Activated CD8-positive, alpha-beta memory T cell treated with anti-CD3 and anti-CD28 coated beads, Interleukin-2, amount 10 ng/mL, durations not matched to agents 7 days and 5 days (primary cell): ENCODE results near the gene HMX2. TPM values are rescaled to one million over a fixed set of nuclear protein-coding genes. Genes with fewer than 3 reads are reported as not detected.
"Not testable (repeated sequence)": the region's sequence is repeated elsewhere in the genome, so short reads cannot be mapped to it uniquely, and the experiment has no call there.

Experiments used
- ATAC-seq: fragments of 150-1000 bp; cut with Tn5 transposase; one replicate; pipeline ENCODE4 v1.10.0; 2021; ENCODE audit warnings: moderate library complexity
- CTCF ChIA-PET: fragments of 350-600 bp; sonication (Branson Sonifier 250); formaldehyde crosslinking; loops from one replicate; lab custom pipeline; 2021; ENCODE audit warnings: antibody characterized with exemption; lab: Charles Lee
- DNase-seq: peaks from one replicate; pipeline ENCODE4 v3.0.0-alpha.2; 2020
- H3K27ac Mint-ChIP-seq: one replicate; pipeline ENCODE4 v1.8.0; 2021; ENCODE audit warnings: mild to moderate bottlenecking, mixed read lengths
- H3K27me3 Mint-ChIP-seq: one replicate; pipeline ENCODE4 v1.8.0; 2021; ENCODE audit warnings: mixed read lengths
- H3K36me3 Mint-ChIP-seq: one replicate; pipeline ENCODE4 v1.8.0; 2021; ENCODE audit warnings: mild to moderate bottlenecking, mixed read lengths
- H3K4me1 Mint-ChIP-seq: one replicate; pipeline ENCODE4 v1.8.0; 2021; ENCODE audit warnings: mixed read lengths
- H3K4me3 Mint-ChIP-seq: one replicate; pipeline ENCODE4 v1.8.0; 2021; ENCODE audit warnings: mild to moderate bottlenecking, moderate library complexity, mixed read lengths
- H3K9me3 Mint-ChIP-seq: one replicate; pipeline ENCODE4 v1.8.0; 2022; ENCODE audit warnings: low read depth, mixed read lengths
- total RNA-seq, 2 experiments: library from RNA; stranded (reverse); gene quantifications; one replicate each; pipeline ENCODE4 v1.2.3, GENCODE V29; 2021

Gene HMX2
- total RNA-seq, 2 experiments from 2014 or later, result not detected

DNA sequence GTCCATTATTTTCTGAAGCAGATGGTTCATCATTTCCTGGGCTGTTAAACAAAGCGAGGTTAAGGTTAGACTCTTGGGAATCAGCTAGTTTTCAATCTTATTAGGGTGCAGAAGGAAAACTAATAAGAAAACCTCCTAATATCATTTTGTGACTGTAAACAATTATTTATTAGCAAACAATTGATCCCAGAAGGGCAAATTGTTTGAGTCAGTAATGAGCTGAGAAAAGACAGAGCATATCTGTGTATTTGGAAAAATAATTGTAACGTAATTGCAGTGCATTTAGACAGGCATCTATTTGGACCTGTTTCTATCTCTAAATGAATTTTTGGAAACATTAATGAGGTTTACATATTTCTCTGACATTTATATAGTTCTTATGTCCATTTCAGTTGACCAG is 16.4 kb downstream of the HMX2 start:
- H3K27ac Mint-ChIP-seq, result no peak overlapping the region

DNA sequence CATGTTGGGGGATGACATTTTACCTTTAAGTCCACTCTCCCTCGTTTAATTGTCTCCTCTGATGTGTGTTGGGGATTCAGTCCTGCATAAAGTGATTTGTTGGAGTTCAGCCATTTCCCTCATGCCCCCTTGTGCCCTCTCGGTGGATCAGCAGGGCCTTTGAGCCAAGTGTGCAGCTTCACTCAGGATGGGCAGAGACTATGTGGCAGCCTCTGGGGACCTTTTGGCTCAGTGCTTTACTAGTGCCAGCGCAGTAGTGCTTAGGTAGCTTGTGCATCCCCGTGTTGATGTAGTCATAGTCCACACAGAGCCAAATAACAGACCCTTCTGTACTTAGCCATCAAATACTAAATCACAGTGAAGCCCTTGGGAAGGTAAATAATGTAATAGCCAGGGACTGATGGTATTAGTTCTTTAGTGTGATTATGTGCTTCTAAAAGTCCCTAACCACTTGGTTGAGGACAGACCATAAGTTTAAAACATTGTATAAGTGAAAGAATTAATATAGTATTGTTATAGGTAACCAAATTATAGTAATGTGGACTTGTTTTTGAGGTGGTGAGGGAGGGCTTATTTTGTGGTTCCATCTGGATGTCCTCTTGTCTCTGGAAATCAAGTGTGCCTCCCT is 17.6 kb downstream of the HMX2 start:
- Mint-ChIP-seq H3K4me3 (no peak overlapping the region), H3K27me3 (no peaks in the 10 kb centered on the region), H3K36me3 (peaks cover 77% of the 10 kb centered on the region), H3K9me3 (no peaks in the 10 kb centered on the region), H3K4me1 (peaks cover 32% of the 10 kb centered on the region), H3K27ac (peak overlapping the region; percentile 51)
- no peak for ATAC-seq
- DNase-seq, result no peak
- CTCF ChIA-PET, result interaction anchor here (1.2 kb wide), 1 partner anchor 10 kb away, joined by 3 read pairs; no protein-coding TSS in a partner anchor

More for the DNA sequence above, 16.4 kb downstream of the HMX2 start:
- ATAC-seq (no peak), DNase-seq (no peak)
- H3K4me1 Mint-ChIP-seq, result peaks cover 44% of the 10 kb centered on the region
- no peaks in the 10 kb centered on the region for H3K27me3 Mint-ChIP-seq
- CTCF ChIA-PET, result no interaction called here
- peaks cover 75% of the 10 kb centered on the region for H3K36me3 Mint-ChIP-seq
- H3K4me3 Mint-ChIP-seq, result no peak overlapping the region
- no peaks in the 10 kb centered on the region for H3K9me3 Mint-ChIP-seq

DNA sequence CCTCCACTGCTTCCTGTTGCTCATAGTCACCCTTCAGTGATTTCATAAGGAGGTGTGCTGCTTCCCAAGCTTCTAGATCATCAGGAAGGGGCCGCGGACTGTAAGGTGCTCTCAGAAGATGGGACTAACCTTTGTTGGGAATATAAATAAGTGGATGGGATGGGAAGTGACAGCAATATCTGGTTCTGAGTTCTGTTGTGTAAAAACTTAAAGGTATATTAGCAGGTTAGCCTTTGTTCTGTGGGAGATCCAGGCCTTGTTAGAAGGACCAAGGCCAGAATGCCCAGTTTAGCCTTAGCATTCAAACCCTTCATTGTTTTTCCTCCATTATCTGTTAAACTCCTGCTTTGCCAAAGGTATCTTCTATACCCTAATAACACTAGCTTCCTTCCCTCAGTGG is 18.7 kb downstream of the HMX2 start:
- DNase-seq (no peak), ATAC-seq (no peak)
- CTCF ChIA-PET, result no interaction called here
- H3K27me3 Mint-ChIP-seq, result no peaks in the 10 kb centered on the region
- peaks cover 79% of the 10 kb centered on the region for H3K36me3 Mint-ChIP-seq
- peaks cover 25% of the 10 kb centered on the region for H3K4me1 Mint-ChIP-seq
- no peaks in the 10 kb centered on the region for H3K9me3 Mint-ChIP-seq
- no peak overlapping the region for H3K27ac Mint-ChIP-seq
- H3K4me3 Mint-ChIP-seq, result no peak overlapping the region

DNA sequence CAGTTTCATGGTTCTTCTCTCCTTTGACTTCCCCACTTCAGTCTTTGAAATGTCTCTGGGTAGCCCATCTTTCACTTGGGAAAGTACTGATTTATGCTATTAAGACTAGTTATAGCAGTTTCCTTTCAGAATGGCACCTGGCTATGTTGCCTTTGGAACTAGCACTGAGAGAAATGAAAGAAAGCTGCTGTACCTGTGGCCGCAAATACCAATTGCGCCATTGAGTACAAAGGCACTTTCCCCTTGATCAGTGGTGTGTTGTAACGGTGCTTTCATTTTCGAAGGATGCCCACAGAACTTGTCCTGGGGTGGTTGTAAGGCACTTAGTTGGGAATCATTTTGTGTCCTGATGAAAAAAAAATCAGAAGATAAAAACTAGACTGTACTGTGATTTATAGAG is 23.0 kb downstream of the HMX2 start:
- Mint-ChIP-seq H3K36me3 (peaks cover 78% of the 10 kb centered on the region), H3K4me3 (no peak overlapping the region), H3K27ac (no peak overlapping the region), H3K9me3 (no peaks in the 10 kb centered on the region), H3K4me1 (peaks cover 6% of the 10 kb centered on the region), H3K27me3 (no peaks in the 10 kb centered on the region)
- DNase-seq, result no peak
- CTCF ChIA-PET, result no interaction called here
- no peak for ATAC-seq

DNA sequence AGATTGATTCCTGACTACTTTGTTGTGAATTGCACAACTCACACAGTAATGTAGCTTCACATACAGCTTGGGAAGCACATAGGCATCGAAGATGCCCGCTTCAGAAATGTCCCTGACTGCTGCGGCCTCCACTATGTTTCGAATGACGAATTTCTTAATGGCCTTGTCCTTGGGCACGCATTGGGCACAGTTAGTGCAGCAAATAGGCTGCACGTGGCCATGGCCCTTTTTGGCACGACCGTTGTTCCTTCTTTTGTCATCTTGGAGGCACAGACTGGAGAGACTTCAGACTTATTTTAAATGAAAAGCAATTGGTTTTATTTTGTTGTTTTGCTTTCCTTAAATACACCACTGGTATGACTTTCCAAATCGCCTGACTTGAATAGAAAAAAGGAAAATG is 23.7 kb downstream of the HMX2 start:
- not testable (repeated sequence) for H3K4me1 Mint-ChIP-seq, ATAC-seq
- peaks cover 80% of the 10 kb centered on the region for H3K36me3 Mint-ChIP-seq

DNA sequence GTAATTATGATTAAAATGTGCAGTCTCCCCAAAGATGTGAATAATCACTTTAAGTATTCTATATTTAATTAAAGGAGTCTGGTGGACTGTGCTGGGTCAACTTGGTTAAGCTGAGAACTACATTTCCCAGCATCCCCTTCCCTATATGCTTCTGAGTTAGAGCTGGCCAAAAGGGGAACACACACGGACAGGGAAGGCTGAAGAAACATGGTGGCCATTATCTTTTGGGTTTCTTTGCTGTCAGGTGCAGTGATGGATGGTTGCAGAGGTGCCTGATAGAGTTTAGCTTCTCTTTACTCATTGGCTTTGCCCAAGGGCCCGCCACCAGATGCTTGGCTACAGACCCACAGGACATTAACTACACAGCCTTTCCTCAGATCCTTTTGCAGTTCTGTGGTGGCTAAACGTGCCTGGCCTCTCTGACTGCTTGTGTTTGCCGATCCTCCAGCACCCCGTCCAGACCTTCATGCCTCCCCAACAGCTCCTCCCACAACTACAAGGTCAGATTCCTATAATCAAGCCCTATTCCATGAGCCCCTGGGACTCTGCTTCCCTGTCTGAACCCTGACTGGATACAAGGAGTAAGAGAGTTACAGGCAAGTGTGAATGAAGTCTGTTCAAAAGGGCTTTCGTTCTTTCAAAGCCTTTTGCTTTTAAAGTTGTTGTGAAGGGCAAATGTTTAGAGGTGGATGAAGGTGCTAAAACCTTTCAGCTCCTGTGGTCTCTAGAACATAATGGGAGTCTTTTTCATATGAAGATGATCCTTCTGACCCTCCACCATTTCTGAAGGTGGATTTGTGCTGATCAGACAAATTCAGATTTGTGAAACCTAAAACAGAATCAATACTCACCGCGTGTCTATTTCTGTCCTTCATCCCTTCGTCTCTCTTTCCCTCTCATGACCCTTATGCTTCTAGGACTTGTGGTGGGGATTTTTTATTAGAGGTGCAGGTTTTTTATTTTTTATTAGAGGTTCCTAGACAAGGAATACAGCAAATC is 27.8 kb downstream of the HMX2 start:
- CTCF ChIA-PET, result interaction anchor here (0.7 kb wide), 1 partner anchor 70 kb away, joined by 3 read pairs; no protein-coding TSS in a partner anchor
- H3K36me3 Mint-ChIP-seq, result peaks cover 72% of the 10 kb centered on the region
- ATAC-seq (no peak), DNase-seq (no peak)
- peaks cover 2% of the 10 kb centered on the region for H3K9me3 Mint-ChIP-seq
- H3K27me3 Mint-ChIP-seq, result no peaks in the 10 kb centered on the region
- H3K4me3 Mint-ChIP-seq, result no peak overlapping the region
- H3K4me1 Mint-ChIP-seq, result peaks cover 6% of the 10 kb centered on the region
- no peak overlapping the region for H3K27ac Mint-ChIP-seq

More for the DNA sequence above, 23.7 kb downstream of the HMX2 start:
- H3K9me3 Mint-ChIP-seq, CTCF ChIA-PET, H3K27me3 Mint-ChIP-seq, DNase-seq, H3K4me3 Mint-ChIP-seq, H3K27ac Mint-ChIP-seq: not testable (repeated sequence)

DNA sequence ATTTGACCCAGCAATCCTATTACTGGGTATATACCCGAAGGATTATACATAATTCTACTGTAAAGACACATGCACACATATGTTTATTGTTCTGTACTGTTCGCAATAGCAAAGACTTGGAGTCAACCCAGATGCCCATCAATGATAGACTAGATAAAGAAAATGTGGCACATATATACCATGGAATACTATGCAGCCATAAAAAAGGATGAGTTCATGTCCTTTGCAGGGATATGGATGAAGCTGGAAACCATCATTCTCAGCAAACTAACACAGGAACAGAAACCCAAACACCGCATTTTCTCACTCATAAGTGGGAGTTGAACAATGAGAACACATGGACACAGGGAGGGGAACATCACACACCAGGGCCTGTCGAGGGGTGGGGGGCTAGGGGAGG is 30.5 kb downstream of the HMX2 start:
- H3K36me3 Mint-ChIP-seq, result peaks cover 61% of the 10 kb centered on the region
- H3K27ac Mint-ChIP-seq, H3K4me1 Mint-ChIP-seq, H3K4me3 Mint-ChIP-seq, H3K27me3 Mint-ChIP-seq, ATAC-seq, H3K9me3 Mint-ChIP-seq, CTCF ChIA-PET, DNase-seq: not testable (repeated sequence)

DNA sequence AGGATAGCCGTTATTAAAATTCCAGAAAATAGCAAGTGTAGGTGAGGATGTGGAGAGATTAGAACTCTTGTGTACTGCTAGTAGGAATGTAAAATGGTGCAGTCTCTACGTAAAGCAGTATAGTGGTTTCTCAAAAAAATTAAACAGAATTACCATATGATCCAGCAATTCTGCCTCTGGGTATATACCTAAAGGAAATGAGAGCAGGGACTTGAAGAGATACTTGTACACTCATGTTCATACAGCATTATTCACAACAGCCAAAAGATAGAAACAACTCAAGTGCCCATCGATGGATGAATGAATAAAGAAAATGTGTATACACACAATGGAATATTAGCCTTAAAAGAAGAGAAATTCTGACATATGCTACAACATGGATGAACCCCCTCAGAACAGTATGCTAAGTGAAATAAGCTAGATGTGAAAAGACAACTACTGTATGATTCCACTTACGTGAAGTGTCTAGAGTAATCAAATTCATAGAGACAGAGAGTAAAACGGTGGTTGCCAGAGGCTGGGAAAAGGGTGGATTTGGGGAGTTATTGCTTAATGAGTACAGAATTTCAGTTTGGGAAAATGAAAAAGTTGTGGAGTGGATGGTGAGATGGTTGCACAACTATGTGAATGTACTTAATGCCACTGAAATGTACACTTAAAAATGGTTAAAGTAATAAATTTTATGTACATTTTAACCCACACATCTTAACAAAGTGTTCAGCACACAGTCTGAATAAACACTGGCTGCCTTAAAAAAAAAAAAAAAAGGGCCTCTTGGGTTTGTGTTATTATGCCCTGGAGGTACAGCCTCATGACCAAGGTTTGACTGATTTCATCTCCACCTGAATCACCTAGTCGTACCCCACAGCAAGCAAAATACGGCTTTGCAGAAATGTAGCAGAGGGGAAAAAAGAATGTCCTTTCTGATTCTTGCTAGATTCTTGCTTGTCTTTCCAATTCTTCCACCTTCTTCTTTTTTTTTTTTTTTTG is 32.5 kb downstream of the HMX2 start:
- DNase-seq, result no peak
- Mint-ChIP-seq H3K27ac (no peak overlapping the region), H3K27me3 (no peaks in the 10 kb centered on the region), H3K4me3 (no peak overlapping the region), H3K4me1 (no peaks in the 10 kb centered on the region), H3K36me3 (peaks cover 63% of the 10 kb centered on the region), H3K9me3 (peaks cover 13% of the 10 kb centered on the region)
- no peak for ATAC-seq
- CTCF ChIA-PET, result no interaction called here

DNA sequence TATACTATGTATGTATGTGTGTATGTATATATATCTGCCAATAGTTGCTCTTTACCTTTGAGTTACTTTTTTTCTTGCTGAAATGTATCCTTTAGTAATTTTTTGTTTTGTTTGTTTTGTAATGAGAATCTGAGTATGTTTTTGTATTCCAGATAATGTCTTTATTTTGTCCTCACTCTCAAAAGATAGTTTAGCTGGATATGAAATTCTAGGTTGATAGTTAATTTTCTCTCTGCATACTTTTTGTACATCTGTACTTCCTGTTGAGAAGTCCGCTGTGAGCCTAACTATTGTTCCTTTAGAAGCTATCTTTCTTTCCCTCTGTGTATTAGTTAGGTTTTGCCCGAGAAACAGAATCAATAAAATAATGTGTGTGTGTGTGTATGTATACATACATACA is 35.8 kb downstream of the HMX2 start:
- no peak overlapping the region for H3K4me3 Mint-ChIP-seq
- no peak for DNase-seq
- H3K27ac Mint-ChIP-seq, result no peak overlapping the region
- ATAC-seq, result no peak
- H3K27me3 Mint-ChIP-seq, result no peaks in the 10 kb centered on the region
- CTCF ChIA-PET, result no interaction called here
- peaks cover 12% of the 10 kb centered on the region for H3K9me3 Mint-ChIP-seq
- peaks cover 58% of the 10 kb centered on the region for H3K36me3 Mint-ChIP-seq
- H3K4me1 Mint-ChIP-seq, result no peaks in the 10 kb centered on the region

DNA sequence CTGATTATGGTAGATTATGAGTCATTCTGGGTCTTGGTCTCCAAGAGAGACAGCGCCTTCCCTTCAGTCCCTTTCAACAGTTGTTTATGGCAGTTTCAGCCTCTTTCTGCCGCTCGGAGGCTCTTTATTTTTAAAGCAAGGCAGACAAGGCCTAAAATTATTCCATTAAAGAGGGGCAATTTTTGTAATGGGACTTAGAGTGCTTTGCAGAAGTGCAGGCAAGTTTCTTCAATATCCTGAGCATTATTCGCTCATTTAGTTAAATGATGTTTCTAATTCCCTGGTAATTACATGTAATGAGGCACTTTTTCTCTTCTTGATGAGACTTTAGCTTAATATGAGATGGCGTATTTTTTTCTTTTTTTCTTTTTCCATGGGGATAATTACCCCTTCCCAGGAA is 39.8 kb downstream of the HMX2 start:
- no peak overlapping the region for H3K4me3 Mint-ChIP-seq
- peaks cover 12% of the 10 kb centered on the region for H3K9me3 Mint-ChIP-seq
- ATAC-seq (no peak), DNase-seq (no peak)
- CTCF ChIA-PET, result no interaction called here
- no peak overlapping the region for H3K27ac Mint-ChIP-seq
- no peaks in the 10 kb centered on the region for H3K4me1 Mint-ChIP-seq
- H3K27me3 Mint-ChIP-seq, result no peaks in the 10 kb centered on the region
- H3K36me3 Mint-ChIP-seq, result peaks cover 54% of the 10 kb centered on the region

DNA sequence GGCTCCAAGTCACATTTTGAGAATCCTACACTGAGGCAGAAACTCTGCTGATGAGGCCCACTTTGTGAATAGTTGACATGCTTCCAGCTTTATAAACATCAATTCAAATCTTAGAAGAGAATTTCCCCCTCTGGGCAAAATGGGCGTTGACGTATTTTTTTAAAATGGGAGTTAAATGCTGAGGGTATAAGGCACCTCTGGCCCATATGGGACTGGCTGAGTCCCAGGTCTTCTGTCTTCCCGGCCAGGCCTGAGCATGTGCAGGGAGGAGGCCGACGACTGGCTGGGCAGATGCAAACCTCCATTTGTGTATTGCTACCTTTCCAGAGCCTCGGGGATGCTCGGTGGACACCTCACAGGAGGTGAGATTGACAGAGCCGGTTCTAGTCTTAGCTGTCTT is 44.0 kb downstream of the HMX2 start:
- no peak for ATAC-seq
- no peak for DNase-seq
- Mint-ChIP-seq H3K4me3 (no peak overlapping the region), H3K9me3 (no peaks in the 10 kb centered on the region), H3K27me3 (no peaks in the 10 kb centered on the region), H3K27ac (no peak overlapping the region), H3K4me1 (no peaks in the 10 kb centered on the region), H3K36me3 (peaks cover 21% of the 10 kb centered on the region)
- CTCF ChIA-PET, result no interaction called here

DNA sequence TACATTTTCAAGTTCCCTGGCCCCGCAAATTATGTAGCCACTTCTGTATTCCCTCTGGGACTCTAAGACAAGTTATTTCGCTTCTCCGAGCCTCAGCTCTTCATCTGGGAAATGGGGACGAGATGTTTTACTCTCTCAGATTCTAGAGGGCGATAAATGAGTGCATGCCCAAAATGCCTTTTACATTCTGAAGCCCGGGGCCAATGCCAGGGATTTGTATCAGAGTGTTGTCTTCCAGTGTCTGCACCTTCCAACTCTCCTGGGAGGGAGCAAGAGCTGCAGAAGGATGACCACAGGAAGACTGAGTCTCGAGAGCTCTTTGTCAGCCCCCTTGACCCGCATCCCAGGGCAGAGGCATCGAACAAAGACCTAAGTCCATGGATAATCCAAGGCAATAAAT is 46.1 kb downstream of the HMX2 start:
- Mint-ChIP-seq H3K27ac (no peak overlapping the region), H3K9me3 (peaks cover 2% of the 10 kb centered on the region), H3K36me3 (peaks cover 13% of the 10 kb centered on the region), H3K27me3 (no peaks in the 10 kb centered on the region), H3K4me1 (peaks cover 2% of the 10 kb centered on the region), H3K4me3 (no peak overlapping the region)
- ATAC-seq (no peak), DNase-seq (no peak)
- CTCF ChIA-PET, result no interaction called here
